PC-9 (cell line): ENCODE results near the gene MYH7. TPM values are rescaled to one million over a fixed set of nuclear protein-coding genes. Genes with fewer than 3 reads are reported as not detected.
A peak's percentile ranks its signal among the peaks of the same experiment; 100 is the strongest.
"Not testable (repeated sequence)": the region's sequence is repeated elsewhere in the genome, so short reads cannot be mapped to it uniquely, and the experiment has no call there.

Experiments
- BruUV-seq: library from RNA; stranded (reverse); fragments of 400-500 nt; replicated peaks from 2 replicates; lab custom pipeline; 2021; lab: Mats Ljungman, UMichigan
- CTCF ChIA-PET: fragments of 300-600 bp; sonication (Branson Sonifier 250); formaldehyde crosslinking; loops from one replicate; lab custom pipeline; 2022; ENCODE audit warnings: antibody characterized with exemption; lab: Charles Lee
- POLR2A ChIA-PET: fragments of 300-600 bp; sonication (Branson Sonifier 250); formaldehyde crosslinking; loops from one replicate; lab custom pipeline; 2022; ENCODE audit warnings: antibody characterized with exemption; ENCODE audit not compliant: unreplicated experiment; lab: Charles Lee
- DNase-seq, 2 experiments: peaks; one replicate each; pipeline versions ENCODE4 v3.0.0 to v3.0.0-alpha.2; 2015 to 2022; ENCODE audit warnings: mixed read lengths in 1 of 2
- H2AFZ ChIP-seq: fragments of 200-600 bp; sonication (generic); 2 replicates; pipeline ENCODE4 v1.8.1; 2017; ENCODE audit warnings: antibody characterized with exemption
- H3F3A ChIP-seq: fragments of 200-600 bp; sonication (generic); 2 replicates; pipeline ENCODE4 v1.8.1; 2017; ENCODE audit warnings: antibody characterized with exemption, mild to moderate bottlenecking, low read depth; ENCODE audit not compliant: insufficient read depth
- H3K27ac ChIP-seq: fragments of 200-600 bp; sonication (generic); 2 replicates; pipeline ENCODE4 v1.6.1; 2016; ENCODE audit warnings: mixed run types
- H3K27me3 ChIP-seq: fragments of 200-600 bp; sonication (generic); 2 replicates; pipeline ENCODE4 v1.6.1; 2016; ENCODE audit warnings: low read depth, mixed run types; ENCODE audit not compliant: insufficient read depth
- H3K36me3 ChIP-seq: fragments of 200-600 bp; sonication (generic); 2 replicates; pipeline ENCODE4 v1.6.1; 2016; ENCODE audit warnings: low read depth, mixed run types
- H3K4me1 ChIP-seq: fragments of 200-600 bp; sonication (generic); replicated peaks from 2 replicates; pipeline ENCODE4 v1.6.1; 2016; ENCODE audit warnings: mixed run types; ENCODE audit not compliant: insufficient read depth
- H3K4me2 ChIP-seq: fragments of 200-600 bp; sonication (generic); 2 replicates; pipeline ENCODE4 v1.6.1; 2017; ENCODE audit warnings: mixed run types
- H3K4me3 ChIP-seq: fragments of 200-600 bp; sonication (generic); 2 replicates; pipeline ENCODE4 v1.6.1; 2016; ENCODE audit warnings: mixed run types
- H3K79me2 ChIP-seq: fragments of 200-600 bp; sonication (generic); 2 replicates; pipeline ENCODE4 v1.6.1; 2017; ENCODE audit warnings: low read depth, mixed run types
- H3K9me2 ChIP-seq: fragments of 200-600 bp; sonication (generic); 2 replicates; pipeline ENCODE4 v1.8.1; 2017; ENCODE audit warnings: mild to moderate bottlenecking; ENCODE audit not compliant: insufficient read depth
- H3K9me3 ChIP-seq: fragments of 200-600 bp; sonication (generic); 2 replicates; pipeline ENCODE4 v1.8.1; 2016; ENCODE audit warnings: low read depth; ENCODE audit not compliant: insufficient read depth
- H4K20me1 ChIP-seq: fragments of 200-600 bp; sonication (generic); 2 replicates; pipeline ENCODE4 v1.8.1; 2017; ENCODE audit not compliant: insufficient read depth
- EZH2 ChIP-seq: fragments of 200-600 bp; sonication (generic); IDR thresholded peaks from 2 replicates; pipeline ENCODE4 v1.8.0; 2017; ENCODE audit warnings: antibody characterized with exemption, low read depth
- intact Hi-C: fragments of 100-400 bp; cut with micrococcal nuclease; formaldehyde crosslinking; loops from one replicate; pipeline ENCODE4 v1.10.0; 2022; ENCODE audit not compliant: unreplicated experiment
- total RNA-seq: library from RNA; stranded (reverse); gene quantifications from 2 replicates; pipeline ENCODE4 v1.2.3, GENCODE V29; 2021
- TF ChIP-seq, protein P1 (sequence below): fragments of 200-600 bp; sonication (generic); conservative IDR thresholded peaks from 2 replicates; pipeline ENCODE4 v1.6.1; 2017; ENCODE audit warnings: mixed run types, antibody characterized with exemption, mild to moderate bottlenecking, moderate library complexity

Gene MYH7
- total RNA-seq, 1 experiment from 2014 or later: not detected

DNA sequence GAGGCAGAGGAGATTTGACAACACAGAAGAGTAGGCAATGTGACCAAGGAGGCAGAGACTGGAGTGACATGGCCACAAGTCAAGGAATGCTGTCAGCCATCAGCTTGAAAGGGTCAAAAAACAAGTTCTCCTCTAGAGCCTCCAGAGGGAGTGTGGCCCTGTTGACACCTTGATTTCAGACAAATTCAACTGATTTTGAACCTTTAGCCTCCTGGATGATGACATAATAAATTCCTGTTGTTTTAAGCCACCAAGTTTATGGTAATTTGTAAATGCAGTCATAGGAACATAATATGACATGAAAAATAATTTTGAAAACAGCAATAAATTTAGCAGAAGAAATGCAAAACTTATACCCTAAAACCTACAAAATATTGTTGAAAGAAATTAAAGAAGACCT lies 25.5 kb upstream of the MYH7 start:
- Histone ChIP-seq H3K4me3 (no peak overlapping the region), H3F3A (no peaks in the 10 kb centered on the region), H3K36me3 (no peaks in the 10 kb centered on the region), H3K9me2 (no peaks in the 10 kb centered on the region), H3K79me2 (no peaks in the 10 kb centered on the region), H3K9me3 (no peaks in the 10 kb centered on the region), H3K4me1 (no peaks in the 10 kb centered on the region), H3K27me3 (no peaks in the 10 kb centered on the region), H3K27ac (no peak overlapping the region), H2AFZ (no peak overlapping the region), H3K4me2 (no peak overlapping the region), H4K20me1 (no peaks in the 10 kb centered on the region)
- CTCF ChIA-PET: no interaction called here
- TF ChIP-seq, protein P1, sequence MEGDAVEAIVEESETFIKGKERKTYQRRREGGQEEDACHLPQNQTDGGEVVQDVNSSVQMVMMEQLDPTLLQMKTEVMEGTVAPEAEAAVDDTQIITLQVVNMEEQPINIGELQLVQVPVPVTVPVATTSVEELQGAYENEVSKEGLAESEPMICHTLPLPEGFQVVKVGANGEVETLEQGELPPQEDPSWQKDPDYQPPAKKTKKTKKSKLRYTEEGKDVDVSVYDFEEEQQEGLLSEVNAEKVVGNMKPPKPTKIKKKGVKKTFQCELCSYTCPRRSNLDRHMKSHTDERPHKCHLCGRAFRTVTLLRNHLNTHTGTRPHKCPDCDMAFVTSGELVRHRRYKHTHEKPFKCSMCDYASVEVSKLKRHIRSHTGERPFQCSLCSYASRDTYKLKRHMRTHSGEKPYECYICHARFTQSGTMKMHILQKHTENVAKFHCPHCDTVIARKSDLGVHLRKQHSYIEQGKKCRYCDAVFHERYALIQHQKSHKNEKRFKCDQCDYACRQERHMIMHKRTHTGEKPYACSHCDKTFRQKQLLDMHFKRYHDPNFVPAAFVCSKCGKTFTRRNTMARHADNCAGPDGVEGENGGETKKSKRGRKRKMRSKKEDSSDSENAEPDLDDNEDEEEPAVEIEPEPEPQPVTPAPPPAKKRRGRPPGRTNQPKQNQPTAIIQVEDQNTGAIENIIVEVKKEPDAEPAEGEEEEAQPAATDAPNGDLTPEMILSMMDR: no peak
- intact Hi-C loops: no loop called here
- POLR2A ChIA-PET: no interaction called here
- no TSS peak for BruUV-seq
- DNase-seq: no peak

DNA sequence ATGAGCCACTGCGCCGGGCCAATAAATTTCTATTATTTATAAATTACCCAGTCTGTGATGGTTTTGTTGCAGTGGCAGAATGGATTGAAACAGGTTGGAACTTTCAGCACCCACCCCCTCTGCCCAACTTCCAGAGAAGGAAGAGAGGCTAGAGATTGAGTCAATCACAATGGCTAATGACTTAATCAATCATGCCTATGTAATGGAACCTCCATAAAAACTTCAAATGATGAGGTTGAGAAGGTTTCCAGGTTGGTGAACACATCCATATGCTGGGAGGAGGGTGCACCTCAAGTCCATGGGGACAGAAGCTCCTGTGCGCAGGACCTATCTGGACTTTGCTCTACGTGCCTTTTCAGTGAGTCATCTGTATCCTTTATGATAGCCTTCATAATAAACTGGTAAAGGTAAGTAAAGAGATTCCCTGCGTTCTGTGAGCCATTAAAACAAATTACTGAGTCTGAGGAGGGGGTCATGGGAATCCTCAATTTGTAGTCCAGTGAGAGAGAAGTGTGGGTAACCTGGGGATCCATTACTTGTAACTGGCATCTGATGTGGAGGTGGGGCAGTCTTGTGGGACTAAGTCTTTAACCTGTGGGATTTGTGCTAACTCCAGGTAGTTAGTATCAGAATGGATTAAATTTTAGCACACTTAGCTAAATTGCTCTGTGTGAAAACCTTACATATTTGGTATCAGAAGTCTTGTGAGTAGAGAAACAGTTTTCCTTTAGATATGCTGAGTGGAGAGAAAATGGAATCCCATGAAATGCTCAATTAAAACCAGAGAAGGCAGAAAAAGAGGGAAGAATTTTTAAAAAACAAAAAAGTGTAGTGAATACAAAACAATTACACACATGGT lies 22.4 kb upstream of the MYH7 start:
- H2AFZ ChIP-seq: no peak overlapping the region

DNA sequence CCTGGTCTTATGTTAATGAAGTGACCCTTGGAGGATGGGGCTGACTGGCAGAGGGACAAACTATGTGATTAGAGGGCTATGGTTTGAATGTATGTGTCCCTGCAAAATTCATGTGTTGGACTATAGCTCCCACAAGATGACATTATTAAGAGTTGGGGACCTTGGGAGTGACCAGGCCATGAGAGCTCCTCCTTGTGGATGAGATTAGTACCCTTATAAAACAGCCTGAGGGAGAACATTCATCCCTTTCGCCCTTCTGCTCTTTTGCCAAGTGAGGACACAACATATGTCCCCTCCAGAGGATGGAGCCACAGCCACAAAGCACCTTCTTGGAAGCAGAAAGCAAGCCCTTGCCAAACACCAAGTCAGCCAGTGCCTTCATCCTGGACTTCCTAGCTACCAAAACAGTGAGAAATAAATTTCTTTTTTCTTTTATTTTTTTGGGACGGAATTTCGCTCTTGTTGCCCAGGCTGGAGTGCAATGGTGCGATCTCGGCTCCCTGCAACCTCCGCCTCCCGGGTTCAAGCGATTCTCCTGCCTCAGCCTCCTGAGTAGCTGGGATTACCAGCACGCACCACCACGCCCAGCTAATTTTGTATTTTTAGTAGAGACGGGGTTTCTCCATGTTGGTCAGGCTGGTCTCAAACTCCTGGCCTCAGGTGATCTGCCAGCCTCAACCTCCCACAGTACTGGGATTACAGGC lies 21.6 kb upstream of the MYH7 start:
- H3K9me3 ChIP-seq, intact Hi-C loops, DNase-seq, H3K9me2 ChIP-seq, H3K4me3 ChIP-seq, H3K36me3 ChIP-seq, H4K20me1 ChIP-seq, H3K27ac ChIP-seq, BruUV-seq, H3F3A ChIP-seq, H2AFZ ChIP-seq, H3K4me2 ChIP-seq, H3K79me2 ChIP-seq, H3K4me1 ChIP-seq: not testable (repeated sequence)
- TF ChIP-seq, protein P1: peak; percentile 33; the same call in 1 of the 2 replicates
- H3K27me3 ChIP-seq: peaks cover 18% of the 10 kb centered on the region
- ChIA-PET POLR2A (interaction anchor here (0.6 kb wide), 1 partner anchor 248 kb away, joined by 3 read pairs; no protein-coding TSS in a partner anchor), CTCF (interaction anchor here (0.7 kb wide), 1 partner anchor 121 kb away, joined by 4 read pairs; no protein-coding TSS in a partner anchor)

More for the DNA sequence above, 22.4 kb upstream of the MYH7 start:
- DNase-seq: no peak
- H3K79me2 ChIP-seq: no peaks in the 10 kb centered on the region
- TF ChIP-seq, protein P1: no peak
- TF ChIP-seq EZH2: no peak
- H3K9me3 ChIP-seq: no peaks in the 10 kb centered on the region
- no peak overlapping the region for H3K27ac ChIP-seq
- no peaks in the 10 kb centered on the region for H3F3A ChIP-seq
- CTCF ChIA-PET: no interaction called here
- H3K27me3 ChIP-seq: peaks cover 12% of the 10 kb centered on the region; the same call in 1 of the 2 replicates
- H3K9me2 ChIP-seq: no peaks in the 10 kb centered on the region
- H3K4me1 ChIP-seq: no peaks in the 10 kb centered on the region
- intact Hi-C loops: no loop called here
- no TSS peak for BruUV-seq
- no peak overlapping the region for H3K4me3 ChIP-seq
- POLR2A ChIA-PET: no interaction called here
- H3K36me3 ChIP-seq: no peaks in the 10 kb centered on the region
- H4K20me1 ChIP-seq: no peaks in the 10 kb centered on the region
- no peak overlapping the region for H3K4me2 ChIP-seq
